Lung (tissue), 12 donors: ENCODE results near the gene RRM2. TPM values are rescaled to one million over a fixed set of nuclear protein-coding genes. Genes with fewer than 3 reads are reported as not detected.
A peak's percentile ranks its signal among the peaks of the same experiment; 100 is the strongest.
"Not testable (repeated sequence)": the region's sequence is repeated elsewhere in the genome, so short reads cannot be mapped to it uniquely, and the experiment has no call there.

Experiments
- ATAC-seq: fragments of 200-7000 bp; cut with Tn5 transposase; one replicate; pipeline ENCODE4 v1.9.1; 2020; ENCODE audit warnings: moderate number of reproducible peaks; ENCODE audit not compliant: insufficient read depth, low FRiP score
- DNase-seq, 3 donors: peaks; one replicate each; pipeline ENCODE4 v3.0.0-alpha.2; 2013 to 2017
- H3K27ac ChIP-seq, 2 donors: one replicate each; pipeline ENCODE4 v1.5.1; 2013; ENCODE audit warnings: mild to moderate bottlenecking in 2 of 2, moderate library complexity in 2 of 2, control low read depth in 1 of 2, inconsistent platforms in 1 of 2, low read depth in 1 of 2, low read length in 1 of 2
- H3K27me3 ChIP-seq, 3 donors: one replicate each; pipeline ENCODE4 v1.5.1; 2013; ENCODE audit warnings: low read length in 2 of 3; ENCODE audit not compliant: control insufficient read depth in 3 of 3, insufficient read depth in 3 of 3
- H3K36me3 ChIP-seq, 4 donors: one replicate each; pipeline ENCODE4 v1.5.1; 2013; ENCODE audit warnings: low read length in 4 of 4, mild to moderate bottlenecking in 1 of 4, moderate library complexity in 1 of 4; ENCODE audit not compliant: control insufficient read depth in 4 of 4, insufficient read depth in 4 of 4
- H3K4me1 ChIP-seq, 5 donors: one replicate each; pipeline ENCODE4 v1.5.1; 2013; ENCODE audit warnings: low read length in 5 of 5, mild to moderate bottlenecking in 2 of 5, moderate library complexity in 1 of 5; ENCODE audit not compliant: control insufficient read depth in 5 of 5, insufficient read depth in 5 of 5
- H3K4me3 ChIP-seq: one replicate; pipeline ENCODE4 v1.5.1; 2013; ENCODE audit warnings: mild to moderate bottlenecking, control low read depth, moderate library complexity
- H3K9ac ChIP-seq, 2 donors: one replicate each; pipeline ENCODE4 v1.5.1; 2013; ENCODE audit warnings: low read length in 2 of 2, control low read depth in 1 of 2; ENCODE audit not compliant: insufficient read depth in 1 of 2
- H3K9me3 ChIP-seq, 4 donors: one replicate each; pipeline ENCODE4 v1.5.1; 2013; ENCODE audit warnings: low read length in 3 of 4, mild to moderate bottlenecking in 1 of 4, moderate library complexity in 1 of 4; ENCODE audit not compliant: control insufficient read depth in 4 of 4, insufficient read depth in 3 of 4
- CTCF ChIP-seq: IDR thresholded peaks from 2 replicates; pipeline ENCODE4 v1.5.1; 2012; ENCODE audit warnings: mild to moderate bottlenecking; ENCODE audit errors: control extremely low read depth, extremely low read depth
- WGBS, 2 donors: extraction: QIAGEN DNeasy Blood & Tissue Kit; methylation state at CpG; one replicate each; pipeline ENCODE4 v1.1.7; 2013; 5-methylcytosine and 5-hydroxymethylcytosine counted together
- polyA plus RNA-seq, 2 donors: library from polyadenylated mRNA; stranded (reverse); fragments of 200-250 nt; gene quantifications; one replicate each; pipeline ENCODE4 v1.2.1, GENCODE V29; 2013
- total RNA-seq, 2 donors: library from RNA; depleted of rRNA in 1 of 2; stranded (reverse); fragments of >200 nt in 1 of 2; gene quantifications; one replicate each; pipeline ENCODE4 v1.2.1, GENCODE V29; 2014 to 2021
- donor health status: control.
- donor health status: control.
- donor health status: Bipolar disorder and iron deficiency.
- donor health status: healthy.
- donor health status: DM: yes; HTN: yes; CAD: no.

RRM2 gene
- total and polyA plus RNA-seq, 4 donors: 4.8 to 15.6 (median 5.7) TPM

GRCh38 chr2:10144771-10145518 is 22.4 kb downstream of the RRM2 start:
- H3K4me3 ChIP-seq: no peak overlapping the region
- 86 to 92% methylated on average over 16 of the region's 16 CpGs for WGBS, 2 donors
- ATAC-seq: no peak
- peaks cover 0 to 5% (median 0%) of the 10 kb centered on the region in 4 donors for H3K36me3 ChIP-seq
- peak overlapping the region in 1 of 2 donors; percentile 9 for H3K27ac ChIP-seq
- H3K9me3 ChIP-seq: no peaks in the 10 kb centered on the region
- DNase-seq: no peak
- H3K4me1 ChIP-seq: peaks cover 0 to 10% (median 0%) of the 10 kb centered on the region in 5 donors
- H3K27me3 ChIP-seq: no peaks in the 10 kb centered on the region
- TF ChIP-seq CTCF: no peak
- H3K9ac ChIP-seq: no peak overlapping the region

- DNase-seq (no peak), ATAC-seq (no peak)
- TF ChIP-seq CTCF: no peak
- H3K27ac ChIP-seq: no peak overlapping the region
- H3K27me3 ChIP-seq: no peaks in the 10 kb centered on the region
- peaks cover 0 to 5% (median 0%) of the 10 kb centered on the region in 4 donors for H3K36me3 ChIP-seq
- WGBS, 2 donors: 83 to 89% methylated on average over 13 of the region's 13 CpGs
- H3K4me1 ChIP-seq: peaks cover 0 to 10% (median 0%) of the 10 kb centered on the region in 5 donors
- no peak overlapping the region for H3K4me3 ChIP-seq
- no peaks in the 10 kb centered on the region for H3K9me3 ChIP-seq
- H3K9ac ChIP-seq: no peak overlapping the region
These were observed 23.2 kb downstream of the RRM2 start for GRCh38 chr2:10145519-10146357.

- no peak for ATAC-seq
- Histone ChIP-seq H3K9ac (no peak overlapping the region), H3K27me3 (no peaks in the 10 kb centered on the region), H3K27ac (no peak overlapping the region), H3K4me3 (no peak overlapping the region), H3K4me1 (peaks cover 0 to 10% (median 0%) of the 10 kb centered on the region in 5 donors), H3K36me3 (peaks cover 0 to 5% (median 0%) of the 10 kb centered on the region in 4 donors), H3K9me3 (no peaks in the 10 kb centered on the region)
- WGBS, 2 donors: 93 to 95% methylated on average over 13 to 14 of the region's 14 CpGs
- TF ChIP-seq CTCF: no peak
- DNase-seq: no peak
These were observed 23.9 kb downstream of the RRM2 start for GRCh38 chr2:10146366-10147005.

GRCh38 chr2:10147050-10147660 is 24.6 kb downstream of the RRM2 start:
- ATAC-seq, H3K27ac ChIP-seq, H3K36me3 ChIP-seq, H3K27me3 ChIP-seq, DNase-seq, H3K4me3 ChIP-seq, H3K9ac ChIP-seq, H3K9me3 ChIP-seq: not testable (repeated sequence)
- H3K4me1 ChIP-seq: peaks cover 0 to 10% (median 0%) of the 10 kb centered on the region in 5 donors
- WGBS, 2 donors: 97 to 98% methylated on average over 15 of the region's 15 CpGs
